SK-N-SH (cell line): Measurements from ENCODE around the gene C9orf78. TPM values are rescaled to one million over a fixed set of nuclear protein-coding genes. Genes with fewer than 3 reads are reported as not detected.

Experiments used
- CTCF ChIA-PET: fragments of 300-600, 350-600 bp; formaldehyde crosslinking; extraction: SDS; loops from one replicate; lab custom pipeline; 2021; lab: Yijun Ruan, JAX
- POLR2A ChIA-PET: fragments of 350-600 bp; sonication (Branson Sonifier 250); formaldehyde crosslinking; extraction: SDS; loops from one replicate; lab custom pipeline; 2020; ENCODE audit warnings: antibody characterized with exemption, inconsistent platforms; lab: Yijun Ruan, JAX
- DNase-seq: peaks from one replicate; pipeline ENCODE4 v3.0.0; 2012
- H2AFZ ChIP-seq: fragments of 200-600 bp; sonication (generic); 2 replicates; pipeline ENCODE4 v1.8.1; 2016; ENCODE audit warnings: antibody characterized with exemption, mild to moderate bottlenecking, low read depth
- H3F3A ChIP-seq: fragments of 200-600 bp; sonication (generic); replicated peaks from 2 replicates; pipeline ENCODE3; 2016; ENCODE audit warnings: antibody characterized with exemption, mild to moderate bottlenecking; ENCODE audit not compliant: insufficient read depth
- H3K27ac ChIP-seq, 2 experiments: fragments of 200-500 bp in 1 of 2; fragments of 200-600 bp in 1 of 2; sonication (Bioruptor generic) in 1 of 2; sonication (generic), shearing (Covaris generic) in 1 of 2; 2 replicates each; pipeline versions ENCODE4 v1.5.1 to v1.6.1; 2014 to 2016; ENCODE audit warnings: low read depth in 2 of 2, inconsistent platforms in 1 of 2, low read length in 1 of 2, mild to moderate bottlenecking in 1 of 2, mixed read lengths in 1 of 2
- H3K27me3 ChIP-seq: fragments of 200-600 bp; sonication (generic), shearing (Covaris generic); 2 replicates; pipeline ENCODE4 v1.6.1; 2016; ENCODE audit warnings: mixed run types; ENCODE audit not compliant: insufficient read depth
- H3K36me3 ChIP-seq, 2 experiments: fragments of 200-500 bp in 1 of 2; fragments of 200-600 bp in 1 of 2; sonication (Bioruptor generic) in 1 of 2; sonication (generic) in 1 of 2; replicated peaks in 1 of 2; 2 replicates each; pipeline versions ENCODE3 to v1.5.1; 2014 to 2016; ENCODE audit warnings: low read length in 1 of 2, mild to moderate bottlenecking in 1 of 2; ENCODE audit not compliant: insufficient read depth in 2 of 2, control insufficient read depth in 1 of 2
- H3K4me1 ChIP-seq, 2 experiments: fragments of 200-500 bp in 1 of 2; fragments of 200-600 bp in 1 of 2; sonication (Bioruptor generic) in 1 of 2; sonication (generic), shearing (Covaris generic) in 1 of 2; 2 replicates each; pipeline versions ENCODE4 v1.5.1 to v1.6.1; 2014 to 2016; ENCODE audit warnings: low read depth in 1 of 2, low read length in 1 of 2, mixed run types in 1 of 2; ENCODE audit not compliant: insufficient read depth in 2 of 2, control insufficient read depth in 1 of 2
- H3K4me2 ChIP-seq: fragments of 200-600 bp; sonication (generic), shearing (Covaris generic); 2 replicates; pipeline ENCODE4 v1.6.1; 2017; ENCODE audit warnings: mixed run types
- H3K4me3 ChIP-seq, 2 experiments: fragments of 200-500 bp in 1 of 2; fragments of 200-600 bp in 1 of 2; sonication (Bioruptor generic) in 1 of 2; sonication (generic), shearing (Covaris generic) in 1 of 2; 2 replicates each; pipeline versions ENCODE4 v1.5.1 to v1.8.1; 2014 to 2016; ENCODE audit warnings: low read depth in 2 of 2, inconsistent platforms in 1 of 2, low read length in 1 of 2, mild to moderate bottlenecking in 1 of 2, mixed read lengths in 1 of 2, moderate library complexity in 1 of 2
- H3K79me2 ChIP-seq: fragments of 200-600 bp; sonication (generic); 2 replicates; pipeline ENCODE4 v1.8.1; 2017; ENCODE audit warnings: mild to moderate bottlenecking; ENCODE audit not compliant: insufficient read depth
- H3K9ac ChIP-seq: fragments of 200-600 bp; sonication (generic); 2 replicates; pipeline ENCODE4 v1.6.1; 2017; ENCODE audit warnings: mixed run types
- H3K9me2 ChIP-seq: fragments of 200-600 bp; sonication (generic); 2 replicates; pipeline ENCODE4 v1.6.1; 2017; ENCODE audit warnings: mixed run types
- H3K9me3 ChIP-seq: fragments of 200-600 bp; sonication (generic); 2 replicates; pipeline ENCODE4 v1.6.1; 2017; ENCODE audit warnings: mixed run types, mild to moderate bottlenecking, moderate library complexity
- H4K20me1 ChIP-seq: fragments of 200-600 bp; sonication (generic); 2 replicates; pipeline ENCODE4 v1.6.1; 2017; ENCODE audit warnings: mild to moderate bottlenecking, mixed run types; ENCODE audit not compliant: insufficient read depth
- CHD2 ChIP-seq: fragments of 150-350 bp; IDR thresholded peaks from 2 replicates; pipeline ENCODE4 v1.6.1; 2018; ENCODE audit warnings: low read length; ENCODE audit not compliant: partially characterized antibody
- EZH2phosphoT487 ChIP-seq: fragments of 200-600 bp; sonication (generic); IDR thresholded peaks from 2 replicates; pipeline ENCODE4 v1.6.1; 2017; ENCODE audit warnings: low read depth, mixed run types, mild to moderate bottlenecking, antibody characterized with exemption, moderate library complexity, borderline replicate concordance
- GATA2 ChIP-seq: sonication (generic); formaldehyde crosslinking; IDR thresholded peaks from 2 replicates; pipeline ENCODE4 v1.5.0; 2020; ENCODE audit warnings: mild to moderate bottlenecking, missing genetic modification reagents
- IRF3 ChIP-seq: fragments of 150-350 bp; IDR thresholded peaks from 2 replicates; pipeline ENCODE4 v1.6.1; 2016; ENCODE audit warnings: mild to moderate bottlenecking, low read depth, low read length
- MXI1 ChIP-seq: IDR thresholded peaks from 2 replicates; pipeline ENCODE4 v1.6.1; 2012; ENCODE audit warnings: mild to moderate bottlenecking, low read depth, low read length, improper control_type of control experiment
- NFIC ChIP-seq: IDR thresholded peaks from 2 replicates; pipeline ENCODE4 v1.4.0; 2012; ENCODE audit warnings: borderline replicate concordance
- RXRA ChIP-seq: IDR thresholded peaks from 2 replicates; pipeline ENCODE4 v1.4.0; 2012; ENCODE audit warnings: low read depth, mild to moderate bottlenecking, borderline replicate concordance
- YY1 ChIP-seq: IDR thresholded peaks from 2 replicates; pipeline ENCODE4 v1.4.0; 2012; ENCODE audit warnings: low read depth, mild to moderate bottlenecking
- WGBS: methylation state at CpG from one replicate; pipeline ENCODE4 v1.1.6; 2017; ENCODE audit warnings: low lambda C conversion rate; 5-methylcytosine and 5-hydroxymethylcytosine counted together
- polyA plus RNA-seq, 3 experiments: library from polyadenylated mRNA; depleted of rRNA; stranded (reverse); fragments of >200 nt; gene quantifications; 2 replicates each; pipeline ENCODE4 v1.2.3, GENCODE V29; 2012
- TF ChIP-seq, protein P1 (sequence below): fragments of 200-600 bp; sonication (generic); IDR thresholded peaks from 2 replicates; pipeline ENCODE4 v1.6.1; 2017; ENCODE audit warnings: antibody characterized with exemption, mild to moderate bottlenecking, moderate library complexity

C9orf78 gene
- polyA plus RNA-seq, 1 of the 3 experiments (the other 2 are of a cell fraction): 59.2 TPM

DNA sequence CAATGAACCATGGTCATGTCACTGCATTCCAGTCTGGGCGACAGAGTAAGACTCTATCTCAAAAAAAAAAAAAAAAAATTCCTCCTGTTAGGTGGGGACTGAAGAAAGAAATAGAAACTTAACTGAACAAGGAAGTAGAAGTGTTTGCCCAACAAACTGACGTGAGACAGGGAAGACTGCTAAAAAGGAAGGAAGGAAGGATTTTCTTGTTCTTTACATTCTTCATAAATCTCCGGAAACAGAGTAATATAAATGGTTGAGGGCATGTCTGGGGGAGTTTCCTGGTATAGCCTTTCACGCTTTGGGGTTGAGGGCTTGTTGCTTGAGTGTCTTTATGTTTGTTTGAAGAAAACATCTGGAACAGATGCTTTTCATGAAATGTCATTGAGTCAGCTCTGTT is 29.0 kb downstream of the C9orf78 start (continued):
- no peak for TF ChIP-seq EZH2phosphoT487
- no peak for TF ChIP-seq GATA2 (CRISPR knock-in tag)
- TF ChIP-seq, protein P1, sequence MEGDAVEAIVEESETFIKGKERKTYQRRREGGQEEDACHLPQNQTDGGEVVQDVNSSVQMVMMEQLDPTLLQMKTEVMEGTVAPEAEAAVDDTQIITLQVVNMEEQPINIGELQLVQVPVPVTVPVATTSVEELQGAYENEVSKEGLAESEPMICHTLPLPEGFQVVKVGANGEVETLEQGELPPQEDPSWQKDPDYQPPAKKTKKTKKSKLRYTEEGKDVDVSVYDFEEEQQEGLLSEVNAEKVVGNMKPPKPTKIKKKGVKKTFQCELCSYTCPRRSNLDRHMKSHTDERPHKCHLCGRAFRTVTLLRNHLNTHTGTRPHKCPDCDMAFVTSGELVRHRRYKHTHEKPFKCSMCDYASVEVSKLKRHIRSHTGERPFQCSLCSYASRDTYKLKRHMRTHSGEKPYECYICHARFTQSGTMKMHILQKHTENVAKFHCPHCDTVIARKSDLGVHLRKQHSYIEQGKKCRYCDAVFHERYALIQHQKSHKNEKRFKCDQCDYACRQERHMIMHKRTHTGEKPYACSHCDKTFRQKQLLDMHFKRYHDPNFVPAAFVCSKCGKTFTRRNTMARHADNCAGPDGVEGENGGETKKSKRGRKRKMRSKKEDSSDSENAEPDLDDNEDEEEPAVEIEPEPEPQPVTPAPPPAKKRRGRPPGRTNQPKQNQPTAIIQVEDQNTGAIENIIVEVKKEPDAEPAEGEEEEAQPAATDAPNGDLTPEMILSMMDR: no peak
- no peak for TF ChIP-seq RXRA
- no peak for TF ChIP-seq NFIC
- TF ChIP-seq YY1: no peak
- no peak for TF ChIP-seq CHD2
- TF ChIP-seq IRF3: no peak
- TF ChIP-seq, all 33 proteins: peak for 0

DNA sequence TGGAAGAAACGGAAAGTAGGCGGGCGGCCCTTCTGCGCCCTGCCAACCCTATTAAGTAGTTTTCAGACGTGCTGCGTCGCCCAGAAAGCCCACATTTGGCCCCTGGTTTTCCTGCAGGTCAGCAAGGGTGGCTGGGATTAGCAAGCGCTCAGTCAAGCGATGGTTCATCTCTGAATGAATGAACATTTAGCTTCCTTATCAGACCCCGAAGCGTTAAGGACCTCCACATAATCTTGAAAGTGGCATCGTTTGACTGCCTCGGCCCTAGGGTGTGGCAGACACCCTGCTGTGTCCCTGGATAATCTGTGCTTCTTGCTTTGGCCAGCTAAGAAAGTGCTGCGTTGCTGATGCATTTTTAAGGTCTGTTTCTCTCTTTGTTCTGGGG is 31.4 kb downstream of the C9orf78 start:
- Histone ChIP-seq H2AFZ (peak overlapping the region; percentile 95), H3K9ac (peak overlapping the region; percentile 73), H3K79me2 (peaks cover 26% of the 10 kb centered on the region), H3K27me3 (no peaks in the 10 kb centered on the region), H3K9me3 (no peaks in the 10 kb centered on the region), H3K9me2 (no peaks in the 10 kb centered on the region), H4K20me1 (no peaks in the 10 kb centered on the region), H3K4me1 (peaks cover 8 to 14% of the 10 kb centered on the region in 2 experiments; a peak in 2 of 4 replicates)
- no peak for DNase-seq
- CTCF ChIA-PET: interaction anchor here (0.9 to 3.0 kb wide), 6 partner anchors 13 to 665 kb away, joined by 3 to 9 read pairs (median 6); no protein-coding TSS in a partner anchor
- WGBS: 1% methylated on average over 12 of the region's 14 CpGs
- TF ChIP-seq, protein P1: no peak
- 0 out of 2 replicates have a peak, but pooled peaks have one; percentile 40 for TF ChIP-seq MXI1
- TF ChIP-seq, all 33 proteins: peak for 1
- Histone ChIP-seq H3K4me2 (peak overlapping the region; percentile 99), H3K4me3 (peak overlapping the region; percentile 69 to 98), H3K36me3 (peaks cover 6 to 12% of the 10 kb centered on the region in 2 experiments), H3K27ac (peak overlapping the region in 1 of 2 experiments; percentile 50; a peak in 1 of 4 replicates), H3F3A (peaks cover 3% of the 10 kb centered on the region)
- POLR2A ChIA-PET: interaction anchor here (0.7 to 0.8 kb wide), 2 partner anchors 11 to 14 kb away, joined by 3 to 4 read pairs; no protein-coding TSS in a partner anchor
